Muscle of leg (tissue), 11 donors: Measurements from ENCODE around the gene PRSS56. TPM values are rescaled to one million over a fixed set of nuclear protein-coding genes. Genes with fewer than 3 reads are reported as not detected.

Experiments
- DNase-seq: peaks from one replicate; pipeline ENCODE4 v3.0.0; 2013
- H3K27ac ChIP-seq: one replicate; pipeline ENCODE4 v1.5.1; 2013; ENCODE audit warnings: mild to moderate bottlenecking, low read length, control low read depth
- H3K27me3 ChIP-seq: one replicate; pipeline ENCODE4 v1.6.1; 2013; ENCODE audit warnings: low read length; ENCODE audit not compliant: control insufficient read depth, insufficient read depth
- H3K36me3 ChIP-seq: one replicate; pipeline ENCODE4 v1.6.1; 2013; ENCODE audit warnings: low read length; ENCODE audit not compliant: control insufficient read depth, insufficient read depth
- H3K4me1 ChIP-seq: one replicate; pipeline ENCODE4 v1.6.1; 2013; ENCODE audit warnings: low read length; ENCODE audit not compliant: control insufficient read depth, insufficient read depth
- H3K4me3 ChIP-seq: one replicate; pipeline ENCODE4 v1.5.1; 2013; ENCODE audit warnings: low read length, control low read depth
- H3K9me3 ChIP-seq: replicated peaks from 2 replicates; pipeline ENCODE4 v1.6.1; 2013; ENCODE audit warnings: low read depth, low read length; ENCODE audit not compliant: control insufficient read depth
- WGBS: methylation state at CpG from one replicate; pipeline ENCODE4 v1.1.5; 2013; ENCODE audit warnings: missing lambda C conversion rate; ENCODE audit not compliant: insufficient coverage; 5-methylcytosine and 5-hydroxymethylcytosine counted together
- polyA plus RNA-seq, 8 donors: library from polyadenylated mRNA; unstranded; fragments of 120-200 nt; gene quantifications; one replicate each; pipeline versions ENCODE4 v1.2.1 to v1.2.3, GENCODE V29; 2013; ENCODE audit warnings: inconsistent platforms in 1 of 8, low replicate concordance in 1 of 8; ENCODE audit not compliant: insufficient read length in 8 of 8, insufficient read depth in 1 of 8
- total RNA-seq: library from RNA; stranded (reverse); fragments of 120-200 nt; gene quantifications from one replicate; pipeline ENCODE4 v1.2.4, GENCODE V29; 2013

PRSS56 gene
- total and polyA plus RNA-seq, 9 donors = 1.7 to 2.6 (median 2.1) TPM

GRCh38 chr2:232571026-232571474 lies 50.9 kb downstream of the PRSS56 start:
- WGBS = 62% methylated on average over 6 of the region's 7 CpGs
- Histone ChIP-seq H3K4me1 (peaks cover 23% of the 10 kb centered on the region), H3K36me3 (peaks cover 56% of the 10 kb centered on the region), H3K9me3 (no peaks in the 10 kb centered on the region), H3K27ac (no peak overlapping the region), H3K4me3 (no peak overlapping the region), H3K27me3 (no peaks in the 10 kb centered on the region)
- DNase-seq = no peak

- Histone ChIP-seq H3K4me1 (peaks cover 32% of the 10 kb centered on the region), H3K27me3 (no peaks in the 10 kb centered on the region), H3K9me3 (no peaks in the 10 kb centered on the region), H3K4me3 (no peak overlapping the region), H3K27ac (no peak overlapping the region), H3K36me3 (peaks cover 49% of the 10 kb centered on the region)
- no peak for DNase-seq
These were observed 52.9 kb downstream of the PRSS56 start for GRCh38 chr2:232573042-232573441.

- H3K4me3 ChIP-seq = no peak overlapping the region
These were observed 53.7 kb downstream of the PRSS56 start for GRCh38 chr2:232573771-232574435.

GRCh38 chr2:232574674-232575403 lies 54.7 kb downstream of the PRSS56 start:
- H3K4me3 ChIP-seq = no peak overlapping the region
- no peaks in the 10 kb centered on the region for H3K9me3 ChIP-seq
- peaks cover 34% of the 10 kb centered on the region for H3K4me1 ChIP-seq
- no CpG with 5 or more reads among the region's 5 CpGs for WGBS
- DNase-seq = peak; percentile 57
- H3K27me3 ChIP-seq = no peaks in the 10 kb centered on the region
- peaks cover 31% of the 10 kb centered on the region for H3K36me3 ChIP-seq
- H3K27ac ChIP-seq = peak overlapping the region; percentile 69

More at GRCh38 chr2:232573771-232574435, 53.7 kb downstream of the PRSS56 start:
- no peaks in the 10 kb centered on the region for H3K9me3 ChIP-seq
- no peaks in the 10 kb centered on the region for H3K27me3 ChIP-seq
- H3K36me3 ChIP-seq = peaks cover 40% of the 10 kb centered on the region
- H3K27ac ChIP-seq = peak overlapping the region; percentile 43
- H3K4me1 ChIP-seq = peaks cover 34% of the 10 kb centered on the region
- WGBS = 81% methylated on average over 6 of the region's 8 CpGs
- DNase-seq = no peak

Other genes with a start within 250 kb of the PRSS56 start
- 0.09 TPM for gene ALPP, start 141.6 kb upstream of the PRSS56 start, total RNA-seq
- gene ALPP, start 141.6 kb upstream of the PRSS56 start, polyA plus RNA-seq = under 1 TPM in 1 of 8 donors, not detected in 7; 0.30 TPM
- not detected for gene ALPG, start 113.5 kb upstream of the PRSS56 start, total RNA-seq
- not detected for gene ALPG, start 113.5 kb upstream of the PRSS56 start, polyA plus RNA-seq
- not detected for gene ALPI, start 64.2 kb upstream of the PRSS56 start, total RNA-seq
- 1 to 10 TPM in 1 of 8 donors, under 1 TPM in 1, not detected in 6; 0.63 to 3.7 TPM for gene ALPI, start 64.2 kb upstream of the PRSS56 start, polyA plus RNA-seq
- gene ECEL1, start 32.6 kb upstream of the PRSS56 start, total RNA-seq = 0.31 TPM
- under 1 TPM; 0.18 to 0.45 (median 0.33) TPM for gene ECEL1, start 32.6 kb upstream of the PRSS56 start, polyA plus RNA-seq
- 83.7 TPM for gene CHRND, start 5.8 kb downstream of the PRSS56 start, total RNA-seq
- 100 to 1,000 TPM; 118 to 163 (median 139) TPM for gene CHRND, start 5.8 kb downstream of the PRSS56 start, polyA plus RNA-seq
- 77.7 TPM for gene CHRNG, start 19.3 kb downstream of the PRSS56 start, total RNA-seq
- gene CHRNG, start 19.3 kb downstream of the PRSS56 start, polyA plus RNA-seq = 100 to 1,000 TPM in 4 of 8 donors, 10 to 100 TPM in 4; 75.0 to 165 (median 105) TPM
- gene TIGD1, start 30.2 kb downstream of the PRSS56 start, total RNA-seq = 5.1 TPM
- gene TIGD1, start 30.2 kb downstream of the PRSS56 start, polyA plus RNA-seq = 1 to 10 TPM; 5.2 to 7.6 (median 6.2) TPM
- 115 TPM for gene EIF4E2, start 30.3 kb downstream of the PRSS56 start, total RNA-seq
- gene EIF4E2, start 30.3 kb downstream of the PRSS56 start, polyA plus RNA-seq = 100 to 1,000 TPM; 105 to 135 (median 122) TPM
- 7.0 TPM for gene EFHD1, start 113.2 kb downstream of the PRSS56 start, total RNA-seq
- gene EFHD1, start 113.2 kb downstream of the PRSS56 start, polyA plus RNA-seq = 10 to 100 TPM; 20.1 to 39.6 (median 28.1) TPM
- 49.4 TPM for gene GIGYF2, start 176.9 kb downstream of the PRSS56 start, total RNA-seq
- 10 to 100 TPM; 26.4 to 48.2 (median 40.8) TPM for gene GIGYF2, start 176.9 kb downstream of the PRSS56 start, polyA plus RNA-seq